Kidney capillary endothelial cell (primary cell): ENCODE results near the gene SAMD11.

Experiments
- DNase-seq: peaks from one replicate; pipeline ENCODE4 v3.0.0-alpha.2; 2018; ENCODE audit warnings: low spot score

Gene SAMD11

DNA sequence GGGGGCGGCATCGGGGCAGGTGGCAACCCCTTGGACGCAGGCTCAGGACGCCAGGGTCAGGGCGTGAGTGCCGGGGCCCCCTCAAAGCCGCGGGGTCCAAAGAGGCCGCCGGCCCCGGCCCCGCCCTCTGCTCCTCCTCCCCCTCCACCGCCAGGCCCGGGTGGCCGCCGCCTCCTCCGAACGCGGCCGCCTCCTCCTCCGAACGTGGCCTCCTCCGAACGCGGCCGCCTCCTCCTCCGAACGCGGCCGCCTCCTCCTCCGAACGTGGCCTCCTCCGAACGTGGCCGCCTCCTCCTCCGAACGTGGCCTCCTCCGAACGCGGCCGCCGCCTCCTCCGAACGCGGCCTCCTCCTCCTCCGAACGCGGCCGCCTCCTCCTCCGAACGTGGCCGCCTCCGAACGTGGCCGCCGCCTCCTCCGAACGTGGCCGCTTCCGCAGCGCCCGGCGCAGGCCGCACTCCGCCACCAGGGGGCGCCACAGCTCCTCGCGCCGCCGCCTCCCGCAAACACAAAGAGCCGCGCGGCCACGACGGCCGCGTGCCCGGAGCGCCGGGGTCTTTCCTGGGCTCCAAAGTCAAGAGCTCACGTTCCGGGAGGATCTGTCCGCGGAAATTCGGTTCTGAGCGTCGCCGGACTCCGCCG lies 19.3 kb upstream of the SAMD11 start:
- DNase-seq, result no peak

DNA sequence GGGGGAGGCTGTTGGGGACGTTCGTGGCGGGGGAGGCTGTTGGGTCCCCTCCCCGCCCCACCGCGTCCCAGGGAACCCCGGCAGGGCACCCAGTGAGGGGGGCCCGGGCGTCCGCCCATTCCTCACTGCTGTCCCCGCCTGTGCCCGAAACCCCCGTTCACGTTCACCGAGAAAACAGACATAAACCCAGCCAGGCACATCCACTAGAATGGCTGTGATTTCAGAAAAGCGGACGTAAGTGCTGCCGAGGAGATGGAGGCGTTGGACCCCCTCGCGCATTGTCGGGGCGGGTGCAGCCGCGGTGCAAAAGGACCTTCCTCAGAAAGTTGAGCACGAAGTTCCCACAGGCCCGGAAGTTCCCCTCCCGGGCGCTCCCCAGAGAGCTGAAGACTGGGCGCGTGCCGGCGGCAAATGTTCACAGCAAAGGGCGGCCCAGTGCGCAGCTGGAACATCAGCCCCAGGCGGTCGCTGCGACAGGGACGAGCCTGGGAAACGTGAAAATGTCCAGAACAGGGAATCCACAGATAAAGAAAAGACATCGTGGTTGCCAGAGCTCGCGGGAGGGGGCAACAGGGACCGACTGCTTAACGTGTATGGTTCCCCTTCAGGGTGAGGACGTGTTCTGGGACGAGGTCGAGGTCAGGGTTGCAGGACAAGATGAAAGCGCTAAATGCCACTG lies 18.5 kb upstream of the SAMD11 start:
- no peak for DNase-seq

DNA sequence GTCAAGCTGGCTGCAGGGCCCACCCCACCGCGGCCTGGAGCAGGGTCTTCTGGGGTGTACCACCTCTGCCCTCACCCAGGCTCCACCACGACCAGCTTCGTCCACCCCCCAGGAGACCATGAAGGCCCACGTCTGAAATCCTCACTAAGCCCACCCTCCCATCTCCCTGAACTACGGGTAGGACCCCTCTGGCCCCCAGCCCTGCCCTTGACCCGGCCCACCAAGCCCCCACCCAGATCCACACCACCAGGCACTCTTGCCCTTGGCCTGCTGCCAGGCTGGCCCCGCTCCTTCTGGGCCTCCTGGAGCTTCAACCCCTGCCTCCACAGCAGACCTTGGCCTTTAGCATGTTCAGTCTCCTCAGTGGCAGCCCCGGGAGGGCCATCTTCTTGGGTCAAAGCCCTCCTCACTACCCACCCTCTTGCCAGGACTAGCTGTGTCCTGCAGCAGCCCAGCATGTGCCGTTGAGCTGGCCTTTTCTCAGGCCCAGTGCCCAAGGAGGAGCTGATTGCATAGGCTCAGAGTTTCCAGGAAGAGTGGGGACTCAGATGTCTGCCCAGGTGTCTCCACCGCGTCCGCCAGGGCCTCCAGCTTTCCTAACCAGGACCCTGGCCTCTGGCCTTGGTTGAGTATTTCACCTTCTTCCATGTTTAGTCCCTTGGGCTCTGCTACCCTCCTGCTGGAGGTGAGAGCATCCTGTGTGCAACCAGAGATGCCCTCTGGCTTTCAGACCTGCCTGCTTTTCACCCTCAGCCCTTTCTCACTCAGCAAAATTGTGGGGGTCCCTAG lies 17.7 kb upstream of the SAMD11 start:
- DNase-seq, result no peak

DNA sequence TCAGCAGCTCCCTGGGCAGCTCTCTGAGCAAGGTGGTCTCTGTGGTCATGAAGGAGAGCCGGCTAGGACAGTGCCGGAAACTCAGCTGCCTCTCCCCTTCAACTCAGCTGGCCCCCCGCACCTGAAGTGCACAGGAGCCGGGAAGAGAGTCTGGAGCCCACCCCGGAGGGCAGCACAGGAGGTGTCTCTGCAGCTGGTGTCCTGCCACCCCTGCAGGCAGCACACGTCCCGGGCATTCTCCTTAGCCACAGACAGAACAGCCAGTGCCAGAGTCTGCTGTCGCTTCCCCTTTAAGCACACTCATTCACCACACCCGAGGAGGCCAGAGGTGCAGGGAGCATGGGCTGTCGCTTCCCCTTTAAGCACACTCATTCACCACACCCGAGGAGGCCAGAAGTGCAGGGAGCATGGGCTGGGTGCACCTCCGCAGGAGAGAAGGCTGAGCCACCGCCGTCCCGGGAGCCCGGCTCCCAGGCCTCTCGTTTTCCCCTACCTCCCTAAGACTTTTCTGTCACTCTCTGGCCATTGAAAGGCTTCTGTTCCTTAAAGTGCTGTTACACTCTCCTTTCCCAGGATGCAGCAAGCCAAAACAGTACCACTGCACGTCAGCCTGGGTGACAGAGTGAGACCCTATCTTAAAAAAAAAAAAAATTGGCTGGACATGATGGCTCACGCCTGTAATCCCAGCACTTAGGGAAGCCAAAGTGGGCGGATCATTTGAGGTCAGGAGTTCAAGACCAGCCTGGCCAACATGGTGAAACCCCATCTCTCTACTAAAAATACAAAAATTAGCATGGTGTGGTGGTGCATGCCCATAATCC lies 16.9 kb upstream of the SAMD11 start:
- no peak for DNase-seq

DNA sequence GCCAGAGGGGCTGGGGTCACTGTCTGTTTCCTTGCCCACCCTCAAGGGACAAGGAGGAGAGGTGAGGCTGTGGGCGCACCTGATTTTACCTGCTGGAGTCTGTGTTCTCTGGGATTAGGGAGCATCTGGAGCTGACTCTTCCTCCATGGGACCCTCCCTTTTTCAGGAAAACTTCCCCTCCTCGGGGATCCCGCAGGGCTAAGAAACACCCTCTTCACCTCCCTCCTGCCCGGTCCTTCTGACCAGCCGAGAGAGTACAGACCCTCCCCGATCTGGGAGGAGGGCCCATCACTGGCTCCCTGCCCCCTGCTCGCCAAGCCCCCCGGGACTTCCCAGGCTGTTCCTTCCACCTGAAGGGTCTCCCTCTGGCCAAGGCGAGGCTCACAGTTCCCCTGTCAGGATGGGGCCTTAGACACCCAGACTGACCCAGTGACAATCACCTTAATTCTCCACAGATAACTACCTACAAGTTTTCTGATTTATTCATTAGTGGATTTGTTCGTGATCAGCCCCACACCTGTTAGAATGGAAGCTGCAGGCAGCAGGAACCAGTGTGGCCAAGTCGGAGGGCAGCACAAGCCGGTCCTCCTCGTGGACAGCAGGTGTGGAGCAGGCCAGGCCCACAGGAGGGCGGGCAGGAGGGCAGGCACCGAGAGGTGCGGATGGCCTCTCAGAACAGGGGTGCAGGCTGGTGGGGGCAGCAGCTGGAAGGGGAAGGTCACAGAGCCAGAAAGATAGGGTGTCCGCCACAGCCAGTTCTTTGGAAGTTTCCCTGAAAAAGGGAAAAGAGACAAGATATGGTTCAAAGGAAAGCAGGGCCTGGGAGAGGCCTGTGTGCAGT lies 15.9 kb upstream of the SAMD11 start:
- DNase-seq, result no peak

DNA sequence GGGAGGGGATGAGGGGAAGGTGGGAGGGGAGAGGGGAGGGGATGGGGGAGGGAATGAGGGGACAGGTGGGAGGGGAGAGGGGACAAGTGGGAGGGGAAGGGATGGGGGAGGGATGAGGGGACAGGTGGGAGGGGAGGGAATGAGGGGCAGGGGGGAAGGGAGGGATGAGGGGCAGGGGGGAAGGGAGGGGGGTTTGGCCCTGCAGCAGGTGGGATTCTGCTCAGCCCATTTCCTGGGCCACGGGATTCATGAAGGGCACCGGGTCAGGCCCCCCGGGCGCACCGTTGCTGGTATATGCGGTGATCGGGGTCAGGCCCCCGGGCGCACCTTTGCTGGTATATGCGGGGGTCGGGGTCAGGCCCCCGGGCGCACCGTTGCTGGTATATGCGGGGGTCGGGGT lies 15.1 kb upstream of the SAMD11 start:
- DNase-seq, result no peak

DNA sequence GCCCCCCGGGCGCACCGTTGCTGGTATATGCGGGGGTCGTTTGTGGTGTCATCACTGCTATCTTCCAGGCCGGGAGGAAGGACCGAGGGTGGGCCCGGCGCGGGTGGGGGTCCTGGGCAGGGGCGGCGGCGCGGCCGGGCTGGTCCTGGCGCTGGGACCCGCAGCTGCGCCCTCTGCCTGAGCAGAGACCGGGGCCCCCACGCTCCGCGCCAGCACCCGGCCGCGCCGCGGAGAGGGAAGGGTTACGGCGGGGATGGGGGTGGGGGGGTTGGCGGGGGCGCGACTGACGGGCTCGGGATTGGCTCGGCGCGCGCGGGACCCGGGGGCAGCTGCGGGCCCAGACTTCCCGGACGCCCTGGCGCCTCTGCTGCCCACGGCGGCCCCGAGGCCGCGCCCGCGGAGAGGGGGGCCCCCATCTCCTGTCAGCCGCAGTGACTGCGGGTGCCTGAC lies 13.8 kb upstream of the SAMD11 start:
- DNase-seq, result no peak

DNA sequence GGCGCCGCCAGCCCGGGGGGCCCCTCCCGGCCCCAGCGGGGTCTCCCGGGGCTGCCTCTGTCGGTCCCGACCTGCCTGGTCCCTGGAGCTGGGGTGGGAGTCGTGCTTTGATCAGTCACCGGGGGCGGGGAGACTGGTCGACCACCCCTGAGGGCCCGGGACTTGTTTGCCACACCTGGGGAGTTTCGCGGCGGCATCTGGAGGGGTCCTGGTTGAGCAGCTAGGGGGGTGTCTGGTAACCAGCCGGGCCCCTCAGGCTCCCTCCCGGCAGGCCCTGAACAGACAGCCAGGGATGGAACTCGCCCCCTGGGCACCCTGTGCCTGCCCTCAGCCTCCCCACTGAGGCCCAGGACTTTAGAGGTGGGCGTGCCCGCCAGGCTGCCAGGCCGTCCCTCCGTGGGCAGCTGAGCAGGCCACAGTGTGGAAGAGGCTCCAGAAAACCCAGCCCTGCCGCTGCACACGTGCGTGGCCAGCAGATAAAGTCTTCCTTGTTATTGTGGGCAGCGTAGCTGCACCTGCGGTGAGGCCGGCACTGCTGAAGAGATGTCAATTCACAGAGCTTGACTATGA lies 13.3 kb upstream of the SAMD11 start:
- no peak for DNase-seq

DNA sequence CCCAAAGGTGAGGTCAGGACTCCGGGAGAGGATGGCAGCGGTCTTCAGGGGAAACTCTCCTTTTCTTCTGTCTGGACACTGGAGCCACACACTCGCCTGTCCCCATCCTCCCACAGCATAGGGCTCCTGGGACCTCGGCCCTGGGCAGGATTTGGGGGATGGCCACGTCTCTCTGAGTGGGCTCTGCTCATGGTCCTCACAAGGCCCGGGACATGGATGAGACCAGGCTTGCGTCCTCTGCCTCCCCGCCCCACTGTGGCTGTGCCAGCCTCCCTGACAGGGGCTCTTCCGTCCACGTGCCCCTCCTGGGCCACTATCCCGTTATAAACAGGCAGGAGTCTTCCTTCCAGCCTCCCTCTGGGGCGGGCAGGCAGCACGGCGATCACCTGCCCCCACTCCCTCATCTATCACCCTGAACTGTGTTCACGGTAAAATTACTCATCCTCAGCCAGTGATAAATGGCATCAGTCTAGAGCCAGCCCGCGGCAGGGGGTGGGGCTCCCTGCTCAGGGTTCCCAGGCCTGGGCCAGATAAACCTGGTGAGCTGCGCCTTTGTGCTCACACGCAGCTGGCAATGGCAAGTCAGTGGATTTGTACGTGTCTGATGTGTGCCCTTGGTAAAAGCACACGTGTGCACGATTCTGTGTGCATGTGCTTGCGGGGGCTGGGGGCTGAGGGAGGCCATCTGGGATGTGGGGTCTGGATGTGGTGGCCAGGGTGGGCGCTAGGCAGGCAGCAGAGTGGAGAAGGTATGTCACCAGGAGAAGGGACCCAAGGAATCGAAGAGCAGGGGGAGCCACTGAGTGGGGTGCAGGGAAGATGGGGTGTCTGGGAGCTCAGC lies 12.6 kb upstream of the SAMD11 start:
- no peak for DNase-seq

DNA sequence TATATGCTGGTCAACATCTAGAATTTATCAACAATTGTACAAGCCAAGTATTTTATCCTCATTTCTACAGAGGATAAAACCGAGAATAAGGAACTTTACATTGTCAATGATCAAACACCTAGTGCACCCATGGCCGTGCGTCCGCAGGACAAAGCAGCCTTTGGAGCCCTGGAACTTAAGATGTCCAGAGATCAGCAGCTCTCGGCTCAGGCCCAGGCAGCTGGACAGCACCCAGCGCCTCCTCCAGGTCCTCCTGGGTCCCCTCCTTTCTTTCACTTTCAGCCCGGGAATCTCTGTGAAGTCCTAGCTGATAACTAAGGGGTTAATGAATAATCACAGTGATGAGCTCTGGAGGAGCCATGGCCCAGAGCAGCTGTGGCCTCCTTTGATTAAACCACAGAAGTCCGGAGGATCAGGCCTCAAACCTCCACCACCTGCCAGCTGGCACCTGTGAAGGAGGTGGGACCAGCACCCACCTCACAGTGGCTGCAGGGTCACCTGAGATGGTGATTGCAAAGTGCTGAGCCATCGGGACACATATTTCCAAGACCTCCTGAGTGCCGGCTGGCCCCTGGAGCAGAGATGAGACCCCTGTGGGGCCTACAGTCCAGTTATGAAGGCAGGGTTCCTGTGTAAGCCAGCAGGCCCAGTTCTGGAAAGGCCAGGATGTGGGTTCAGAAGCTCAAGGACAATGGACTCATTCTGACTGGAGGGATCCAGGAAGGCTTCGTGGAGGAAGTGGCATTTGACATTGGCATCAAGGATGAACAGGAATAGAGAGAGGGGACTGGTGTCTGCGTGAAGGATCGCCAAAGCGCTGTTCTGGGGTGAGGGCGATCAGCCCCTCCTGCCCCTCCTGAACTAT lies 11.6 kb upstream of the SAMD11 start:
- DNase-seq, result no peak

DNA sequence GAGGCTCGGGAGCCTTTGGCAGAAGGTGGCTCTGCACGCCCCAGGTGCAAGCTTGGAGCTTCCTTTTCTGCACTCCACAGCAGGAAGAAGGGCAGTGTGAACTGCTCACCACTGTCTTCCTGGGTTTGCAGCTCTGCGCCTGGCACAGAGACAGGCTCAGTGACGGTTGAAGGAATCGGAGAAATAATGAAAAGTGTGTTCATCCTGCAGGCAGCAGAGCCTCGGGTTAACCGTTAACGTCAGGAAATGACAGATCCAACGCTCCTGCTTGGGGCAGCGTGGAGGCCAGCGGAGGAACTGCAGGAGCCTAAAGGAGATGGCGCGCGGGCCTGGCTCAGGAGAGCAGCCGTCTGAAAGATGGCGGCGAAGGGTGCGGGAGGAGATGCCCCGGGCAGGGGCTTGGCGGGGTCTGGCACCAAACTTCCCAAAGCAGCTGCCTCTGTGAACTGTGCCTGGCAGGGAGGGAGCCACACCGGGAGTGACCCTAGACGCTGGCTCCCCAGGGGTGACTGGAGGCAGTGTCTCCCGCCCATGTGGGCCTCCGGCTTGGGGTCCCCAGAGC lies 10.9 kb upstream of the SAMD11 start:
- DNase-seq, result no peak

DNA sequence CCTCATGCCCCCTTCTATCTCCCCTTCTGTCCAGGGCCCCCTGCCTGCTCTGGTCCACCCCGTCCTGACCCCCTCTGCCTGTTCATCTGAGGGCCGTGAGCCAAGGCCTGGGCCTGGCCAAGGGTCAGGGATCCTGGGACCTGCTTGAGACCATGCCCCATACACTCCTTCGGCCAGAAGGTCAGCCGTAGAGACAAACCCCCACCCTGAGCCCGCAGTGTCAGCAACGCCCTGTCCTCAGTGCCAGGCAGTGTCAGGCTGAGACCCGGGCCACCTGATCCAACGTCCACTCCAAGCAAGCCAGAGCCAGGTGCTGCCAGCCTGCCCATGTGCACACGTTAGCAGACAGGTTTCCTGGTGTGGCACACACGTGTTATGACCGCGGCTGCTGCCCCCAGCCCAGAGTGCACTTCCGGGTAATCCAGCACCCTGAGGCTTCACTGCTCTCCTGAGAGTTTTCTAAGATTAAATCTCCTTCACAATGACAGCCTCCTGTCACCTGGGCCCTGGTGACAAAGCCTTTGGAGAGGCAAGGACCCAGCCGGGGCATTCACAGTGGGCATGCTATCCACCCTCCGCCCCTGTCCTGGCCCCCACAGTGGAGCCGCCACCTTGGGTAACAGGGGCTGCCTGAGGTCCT lies 10.1 kb upstream of the SAMD11 start:
- no peak for DNase-seq

DNA sequence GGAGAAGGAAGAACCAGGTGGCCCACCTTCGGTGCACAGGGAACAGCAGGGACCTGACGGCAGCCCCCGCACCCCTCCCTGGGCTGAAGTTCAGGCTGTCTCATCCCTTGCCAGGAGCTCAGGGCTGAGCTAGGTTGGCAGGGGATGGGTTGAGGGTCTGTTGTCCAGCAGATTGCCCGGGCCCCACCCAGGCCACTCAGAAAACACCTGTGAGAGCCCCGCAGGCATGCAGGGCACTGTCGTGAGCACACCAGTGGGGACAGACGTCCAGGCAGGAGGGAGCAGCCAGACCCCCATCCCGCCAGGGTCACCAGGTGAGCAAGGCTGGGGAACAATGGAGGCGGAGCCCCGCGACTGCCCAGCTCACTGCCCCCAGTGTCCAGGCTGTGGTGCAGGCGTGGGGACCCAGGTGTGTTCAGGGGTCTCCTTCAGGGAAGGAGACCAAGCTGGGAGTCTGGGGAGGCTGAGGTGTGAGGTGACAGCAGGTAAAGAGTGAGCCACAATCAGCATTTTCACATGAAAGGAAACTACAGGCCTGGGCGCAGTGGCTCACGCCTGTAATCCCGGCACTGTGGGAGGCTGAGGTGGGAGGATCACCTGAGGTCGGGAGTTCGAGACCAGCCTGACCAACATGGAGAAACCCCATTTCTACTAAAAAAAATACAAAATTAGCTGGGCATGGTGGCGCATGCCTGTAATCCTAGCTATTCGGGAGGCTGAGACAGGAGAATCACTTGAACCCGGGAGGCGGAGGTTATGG lies 9.4 kb upstream of the SAMD11 start:
- no peak for DNase-seq

DNA sequence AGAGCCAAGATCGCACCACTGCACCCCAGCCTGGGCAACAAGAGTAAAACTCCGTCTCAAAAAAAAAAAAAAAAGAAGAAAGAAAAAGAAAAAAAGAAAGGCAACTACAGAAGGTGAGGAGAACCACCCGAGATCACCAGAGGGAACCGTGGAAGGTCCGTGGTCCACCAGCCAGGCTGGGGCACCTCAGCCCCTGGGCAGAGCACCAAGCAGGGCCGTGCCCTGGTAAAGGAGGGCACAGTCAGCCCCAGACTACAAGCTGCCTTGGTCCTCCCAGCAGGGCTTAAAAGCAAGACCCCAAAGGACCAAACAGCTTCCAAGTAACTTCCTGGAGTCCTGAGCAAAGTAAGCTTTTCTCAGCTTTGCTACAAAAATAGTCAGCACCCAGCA lies 8.8 kb upstream of the SAMD11 start:
- no peak for DNase-seq

DNA sequence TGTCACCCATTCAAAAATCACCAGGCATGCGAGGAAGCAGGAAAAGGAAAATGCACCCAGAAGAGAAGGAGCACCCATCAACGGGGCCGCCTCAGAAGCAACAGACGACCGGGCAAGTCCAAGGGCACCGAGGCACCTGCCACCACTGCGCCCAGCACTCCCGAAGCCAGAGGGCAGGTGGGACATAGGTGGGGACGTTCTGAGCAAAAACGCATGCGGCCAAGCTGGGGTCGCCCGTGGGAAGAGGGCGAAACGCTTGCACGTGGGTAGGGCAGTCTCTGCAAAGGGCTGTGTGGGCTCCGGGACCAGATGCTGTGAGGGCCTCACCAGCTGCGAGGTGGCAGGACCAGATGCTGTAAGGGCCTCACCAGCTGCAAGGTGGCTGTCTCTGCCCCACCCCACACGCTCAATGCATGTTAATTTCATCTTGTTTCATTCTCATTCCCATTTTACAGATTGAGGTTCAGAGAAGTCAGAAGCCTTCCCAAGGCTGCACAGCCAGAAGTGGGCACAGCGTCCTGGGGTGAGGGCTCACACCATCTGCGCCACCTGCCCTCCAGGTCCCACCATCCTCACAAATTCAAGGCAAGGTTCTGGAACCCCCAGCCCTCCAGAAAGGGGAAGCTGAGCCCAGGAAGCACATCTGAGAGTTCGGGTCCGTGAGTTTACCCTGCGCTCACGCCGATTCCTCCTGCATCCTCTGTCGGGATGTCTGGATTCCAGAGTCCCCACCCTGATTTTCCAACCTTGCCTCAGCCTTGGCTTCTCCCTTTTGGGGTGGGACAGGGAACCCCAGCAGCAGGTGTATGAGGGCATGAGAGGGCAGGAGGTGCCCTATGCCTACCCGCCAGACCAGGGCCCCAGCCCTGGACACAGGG lies 8.2 kb upstream of the SAMD11 start:
- no peak for DNase-seq
